DND-41 (cell line): ENCODE measurements around the gene PLEK.

Experiments used
- ATAC-seq: fragments of 200-7000 bp; cut with Tn5 transposase; 3 replicates; pipeline ENCODE4 v1.9.1; 2021; ENCODE audit warnings: low read depth; ENCODE audit not compliant: insufficient read depth
- DNase-seq: peaks from one replicate; pipeline ENCODE4 v3.0.0-alpha.2; 2020
- H2AFZ ChIP-seq: 2 replicates; pipeline ENCODE4 v1.6.0; 2012; ENCODE audit warnings: low read depth, low read length
- H3K27ac ChIP-seq: 2 replicates; pipeline ENCODE4 v1.5.1; 2012; ENCODE audit warnings: low read length, inconsistent platforms
- H3K27me3 ChIP-seq: fragments of 200-600 bp; sonication (generic); 2 replicates; pipeline ENCODE4 v1.6.0; 2012; ENCODE audit warnings: low read length, mild to moderate bottlenecking, inconsistent platforms; ENCODE audit not compliant: insufficient read depth, poor library complexity
- H3K36me3 ChIP-seq: 2 replicates; pipeline ENCODE4 v1.5.1; 2012; ENCODE audit warnings: low read length, inconsistent platforms; ENCODE audit not compliant: insufficient read depth
- H3K4me1 ChIP-seq: 2 replicates; pipeline ENCODE4 v1.5.1; 2012; ENCODE audit warnings: mild to moderate bottlenecking, low read length; ENCODE audit not compliant: insufficient read depth
- H3K4me2 ChIP-seq: 2 replicates; pipeline ENCODE4 v1.6.0; 2012; ENCODE audit warnings: mild to moderate bottlenecking, moderate library complexity, low read length, inconsistent platforms; ENCODE audit not compliant: insufficient read depth
- H3K4me3 ChIP-seq, 2 experiments: fragments of 200-600 bp in 1 of 2; shearing (Covaris generic) in 1 of 2; 2 replicates each; pipeline ENCODE4 v1.5.1; 2012 to 2016; ENCODE audit warnings: inconsistent platforms in 2 of 2, low read length in 2 of 2, mild to moderate bottlenecking in 2 of 2, low read depth in 1 of 2, moderate library complexity in 1 of 2
- H3K79me2 ChIP-seq: 2 replicates; pipeline ENCODE4 v1.6.0; 2012; ENCODE audit warnings: low read length, inconsistent platforms; ENCODE audit not compliant: insufficient read depth
- H3K9ac ChIP-seq: 2 replicates; pipeline ENCODE4 v1.6.0; 2012; ENCODE audit warnings: low read depth, mild to moderate bottlenecking, inconsistent platforms, low read length, moderate library complexity
- H3K9me3 ChIP-seq: 2 replicates; pipeline ENCODE4 v1.5.1; 2012; ENCODE audit warnings: low read length, moderate library complexity, mild to moderate bottlenecking, inconsistent platforms; ENCODE audit not compliant: insufficient read depth, severe bottlenecking
- H4K20me1 ChIP-seq: 2 replicates; pipeline ENCODE4 v1.6.0; 2012; ENCODE audit warnings: low read length; ENCODE audit not compliant: insufficient read depth
- EZH2 ChIP-seq: IDR thresholded peaks from 3 replicates; pipeline ENCODE4 v1.6.1; 2012; ENCODE audit warnings: borderline replicate concordance, low read depth, mild to moderate bottlenecking, moderate library complexity, low read length, inconsistent platforms; ENCODE audit not compliant: severe bottlenecking
- TF ChIP-seq, protein P1 (sequence below): IDR thresholded peaks from 2 replicates; pipeline ENCODE4 v1.5.1; 2012; ENCODE audit warnings: borderline replicate concordance, low read length, moderate library complexity, mild to moderate bottlenecking; ENCODE audit not compliant: poor library complexity, severe bottlenecking; ENCODE audit errors: extremely low read depth

Gene PLEK

DNA sequence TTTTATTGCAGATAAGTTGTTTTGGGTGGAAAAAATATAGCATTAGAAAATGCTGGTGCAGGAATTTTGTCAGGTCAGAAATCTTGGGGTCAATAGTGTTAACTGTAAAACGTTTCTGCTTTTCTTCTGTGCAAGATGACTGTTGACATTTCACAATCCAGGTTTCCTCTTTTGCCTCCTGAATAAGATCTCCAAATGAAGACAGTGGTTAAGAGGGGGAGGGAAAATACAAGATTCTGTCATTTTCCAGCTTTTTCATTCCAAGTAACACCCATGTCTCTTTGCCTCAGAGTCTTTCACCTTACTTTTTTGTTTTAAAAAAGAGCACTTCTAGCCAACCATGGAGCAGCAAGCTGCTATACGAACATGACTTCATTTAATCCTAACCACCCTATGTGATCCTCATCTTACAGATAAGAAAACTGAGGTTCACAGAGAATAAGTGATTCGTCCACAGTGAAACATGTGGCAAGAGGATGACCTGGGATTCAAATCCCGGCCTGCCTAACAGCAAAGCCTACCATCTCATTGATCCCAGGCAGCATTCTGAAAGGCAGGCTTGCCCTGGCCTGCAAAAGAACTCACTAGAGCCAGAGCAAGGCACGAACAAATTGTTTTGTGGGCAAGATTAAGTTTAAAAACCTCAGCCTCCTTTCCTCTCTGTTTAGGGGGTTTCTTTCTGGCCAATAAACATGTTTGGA, 3.0 kb downstream of the PLEK start:
- H3K9ac ChIP-seq, result no peak overlapping the region
- no peak overlapping the region for H2AFZ ChIP-seq
- no peak overlapping the region for H3K27ac ChIP-seq
- no peak overlapping the region for H3K4me3 ChIP-seq
- ATAC-seq (no peak), DNase-seq (no peak)
- no peak overlapping the region for H3K4me2 ChIP-seq
- no peaks in the 10 kb centered on the region for H3K9me3 ChIP-seq
- no peaks in the 10 kb centered on the region for H4K20me1 ChIP-seq
- no peaks in the 10 kb centered on the region for H3K36me3 ChIP-seq
- no peak for TF ChIP-seq EZH2
- TF ChIP-seq, protein P1, sequence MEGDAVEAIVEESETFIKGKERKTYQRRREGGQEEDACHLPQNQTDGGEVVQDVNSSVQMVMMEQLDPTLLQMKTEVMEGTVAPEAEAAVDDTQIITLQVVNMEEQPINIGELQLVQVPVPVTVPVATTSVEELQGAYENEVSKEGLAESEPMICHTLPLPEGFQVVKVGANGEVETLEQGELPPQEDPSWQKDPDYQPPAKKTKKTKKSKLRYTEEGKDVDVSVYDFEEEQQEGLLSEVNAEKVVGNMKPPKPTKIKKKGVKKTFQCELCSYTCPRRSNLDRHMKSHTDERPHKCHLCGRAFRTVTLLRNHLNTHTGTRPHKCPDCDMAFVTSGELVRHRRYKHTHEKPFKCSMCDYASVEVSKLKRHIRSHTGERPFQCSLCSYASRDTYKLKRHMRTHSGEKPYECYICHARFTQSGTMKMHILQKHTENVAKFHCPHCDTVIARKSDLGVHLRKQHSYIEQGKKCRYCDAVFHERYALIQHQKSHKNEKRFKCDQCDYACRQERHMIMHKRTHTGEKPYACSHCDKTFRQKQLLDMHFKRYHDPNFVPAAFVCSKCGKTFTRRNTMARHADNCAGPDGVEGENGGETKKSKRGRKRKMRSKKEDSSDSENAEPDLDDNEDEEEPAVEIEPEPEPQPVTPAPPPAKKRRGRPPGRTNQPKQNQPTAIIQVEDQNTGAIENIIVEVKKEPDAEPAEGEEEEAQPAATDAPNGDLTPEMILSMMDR, result no peak
- H3K4me1 ChIP-seq, result peaks cover 10% of the 10 kb centered on the region
- no peaks in the 10 kb centered on the region for H3K79me2 ChIP-seq
- no peaks in the 10 kb centered on the region for H3K27me3 ChIP-seq

DNA sequence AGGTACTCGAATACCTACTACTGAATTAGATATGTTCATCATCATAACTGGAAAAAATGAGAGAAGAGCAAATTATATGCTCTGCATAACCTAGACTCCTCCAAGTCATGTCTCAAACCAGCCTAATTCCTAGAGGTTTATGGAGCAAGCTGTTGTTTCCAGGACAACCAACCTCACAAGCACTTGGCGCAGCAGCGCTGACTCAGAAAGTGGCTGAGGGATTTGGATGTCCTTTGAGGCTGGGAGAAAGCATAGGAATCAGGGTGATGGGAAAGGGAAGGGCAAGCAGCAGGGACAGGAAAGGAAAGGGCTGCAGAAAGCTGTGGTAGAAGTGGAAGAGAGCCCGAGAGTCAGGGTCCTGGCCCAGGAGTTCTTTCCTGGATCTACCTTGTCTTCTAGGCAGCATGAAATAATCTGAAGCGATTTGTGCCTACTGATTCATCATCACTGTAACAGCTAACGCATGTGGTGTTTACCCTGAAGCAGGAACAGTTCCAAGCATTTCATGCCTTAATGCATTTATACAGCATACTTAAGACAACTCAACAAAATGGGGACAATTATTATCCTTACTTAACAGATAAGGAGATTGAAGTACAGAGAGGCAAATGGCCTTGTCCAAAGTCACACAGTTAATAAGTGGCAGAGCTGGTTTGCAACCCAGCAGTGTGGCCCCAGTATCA, 3.7 kb downstream of the PLEK start:
- H3K4me2 ChIP-seq, result no peak overlapping the region
- H3K4me3 ChIP-seq, result no peak overlapping the region
- H4K20me1 ChIP-seq, result no peaks in the 10 kb centered on the region
- no peak overlapping the region for H3K27ac ChIP-seq
- no peak overlapping the region for H2AFZ ChIP-seq
- H3K9me3 ChIP-seq, result no peaks in the 10 kb centered on the region
- no peaks in the 10 kb centered on the region for H3K79me2 ChIP-seq
- TF ChIP-seq EZH2, result no peak
- TF ChIP-seq, protein P1, result no peak
- no peak overlapping the region for H3K9ac ChIP-seq
- DNase-seq (no peak), ATAC-seq (no peak)
- H3K36me3 ChIP-seq, result no peaks in the 10 kb centered on the region
- no peaks in the 10 kb centered on the region for H3K27me3 ChIP-seq
- H3K4me1 ChIP-seq, result peaks cover 10% of the 10 kb centered on the region

DNA sequence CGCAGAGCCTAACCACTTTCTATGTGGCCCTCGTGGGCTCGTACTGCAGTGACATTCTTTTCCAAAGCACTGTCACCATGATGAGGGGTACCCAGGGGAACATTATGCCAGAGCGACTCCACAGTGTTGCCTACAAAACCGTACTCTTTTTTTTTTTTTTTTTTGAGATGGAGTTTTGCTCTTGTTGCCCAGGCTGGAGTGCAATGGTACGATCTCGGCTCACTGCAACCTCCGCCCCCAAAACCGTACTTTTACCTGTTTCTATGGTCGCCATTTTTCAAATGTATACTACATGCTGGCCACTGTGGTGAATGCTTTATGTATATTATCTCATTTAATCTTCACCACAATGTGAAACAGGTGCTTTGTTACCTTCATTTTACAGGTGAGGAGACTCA, 4.3 kb downstream of the PLEK start:
- Histone ChIP-seq H3K79me2 (no peaks in the 10 kb centered on the region), H3K36me3 (no peaks in the 10 kb centered on the region), H3K4me1 (peaks cover 10% of the 10 kb centered on the region), H3K27me3 (no peaks in the 10 kb centered on the region), H3K4me2 (no peak overlapping the region), H3K27ac (no peak overlapping the region), H3K4me3 (no peak overlapping the region), H3K9ac (no peak overlapping the region), H2AFZ (no peak overlapping the region), H3K9me3 (no peaks in the 10 kb centered on the region), H4K20me1 (no peaks in the 10 kb centered on the region)
- TF ChIP-seq, protein P1, result no peak
- no peak for TF ChIP-seq EZH2
- DNase-seq (no peak), ATAC-seq (no peak)
